Measurements from ENCODE around the gene RELB.

The RELB gene

DNA sequence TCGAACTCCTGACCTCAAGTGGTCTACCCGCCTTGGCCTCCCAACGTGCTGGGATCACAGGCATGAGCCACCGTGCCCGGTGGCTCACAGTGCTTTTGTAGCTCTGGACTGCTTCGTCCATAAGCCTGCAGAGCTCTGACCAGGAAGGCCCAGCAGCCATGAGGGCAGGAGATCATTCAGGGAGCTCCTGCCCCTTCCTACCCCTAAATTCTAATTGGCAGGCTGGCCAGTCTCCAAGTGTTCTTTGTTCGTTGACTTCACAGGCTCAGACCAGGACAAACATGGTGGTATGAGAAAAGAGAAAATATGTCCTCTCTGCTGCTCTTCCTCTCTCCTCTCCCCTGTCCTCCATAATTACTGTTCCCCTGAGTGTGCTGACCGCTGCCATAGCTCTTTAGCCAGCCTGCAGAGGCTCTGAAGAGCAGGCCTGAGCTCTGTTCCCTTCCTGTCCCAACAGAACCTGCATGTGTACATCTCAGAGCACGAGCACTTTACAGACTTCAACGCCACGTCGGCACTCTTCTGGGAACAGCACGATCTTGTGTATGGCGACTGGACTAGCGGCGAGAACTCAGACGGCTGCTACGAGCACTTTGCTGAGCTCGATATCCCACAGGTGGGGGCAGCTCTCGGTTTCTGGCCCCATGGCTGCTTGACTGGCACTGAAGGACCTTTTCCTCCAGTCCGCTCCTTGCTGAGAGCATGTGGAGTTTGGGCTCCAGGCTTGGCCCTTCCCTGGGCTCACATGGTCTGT lies 27.1 kb upstream of the RELB start:
- TF ChIP-seq, protein P1, sequence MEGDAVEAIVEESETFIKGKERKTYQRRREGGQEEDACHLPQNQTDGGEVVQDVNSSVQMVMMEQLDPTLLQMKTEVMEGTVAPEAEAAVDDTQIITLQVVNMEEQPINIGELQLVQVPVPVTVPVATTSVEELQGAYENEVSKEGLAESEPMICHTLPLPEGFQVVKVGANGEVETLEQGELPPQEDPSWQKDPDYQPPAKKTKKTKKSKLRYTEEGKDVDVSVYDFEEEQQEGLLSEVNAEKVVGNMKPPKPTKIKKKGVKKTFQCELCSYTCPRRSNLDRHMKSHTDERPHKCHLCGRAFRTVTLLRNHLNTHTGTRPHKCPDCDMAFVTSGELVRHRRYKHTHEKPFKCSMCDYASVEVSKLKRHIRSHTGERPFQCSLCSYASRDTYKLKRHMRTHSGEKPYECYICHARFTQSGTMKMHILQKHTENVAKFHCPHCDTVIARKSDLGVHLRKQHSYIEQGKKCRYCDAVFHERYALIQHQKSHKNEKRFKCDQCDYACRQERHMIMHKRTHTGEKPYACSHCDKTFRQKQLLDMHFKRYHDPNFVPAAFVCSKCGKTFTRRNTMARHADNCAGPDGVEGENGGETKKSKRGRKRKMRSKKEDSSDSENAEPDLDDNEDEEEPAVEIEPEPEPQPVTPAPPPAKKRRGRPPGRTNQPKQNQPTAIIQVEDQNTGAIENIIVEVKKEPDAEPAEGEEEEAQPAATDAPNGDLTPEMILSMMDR (IDR thresholded peaks at IDR 0.05): no peak

DNA sequence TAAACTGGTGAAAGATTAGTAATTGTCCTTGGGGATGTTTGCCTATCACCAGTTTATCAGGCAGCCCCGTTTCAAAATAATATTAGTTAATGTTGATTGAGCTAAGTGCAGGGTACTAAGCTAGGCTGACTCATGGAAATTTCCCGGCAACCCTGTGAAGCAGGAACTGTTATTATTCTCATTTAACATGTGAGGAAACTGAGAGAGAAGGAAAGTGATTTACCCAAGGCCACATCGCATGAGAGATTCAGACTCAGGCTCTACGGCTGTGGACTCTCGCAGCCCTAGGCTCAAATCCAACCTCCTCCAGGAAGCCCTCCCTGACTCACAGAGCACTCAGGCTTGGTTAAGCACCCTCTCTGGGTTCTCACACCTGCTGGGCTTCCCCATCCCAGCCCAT lies 26.4 kb upstream of the RELB start:
- TF ChIP-seq, protein P1 (IDR thresholded peaks at IDR 0.05): no peak

GRCh38 chr19:44975444-44975843 lies 25.8 kb upstream of the RELB start:
- TF ChIP-seq, protein P1 (IDR thresholded peaks at IDR 0.05): no peak

GRCh38 chr19:44984005-44984404 lies 17.3 kb upstream of the RELB start:
- TF ChIP-seq, protein P1 (IDR thresholded peaks at IDR 0.05): no peak

DNA sequence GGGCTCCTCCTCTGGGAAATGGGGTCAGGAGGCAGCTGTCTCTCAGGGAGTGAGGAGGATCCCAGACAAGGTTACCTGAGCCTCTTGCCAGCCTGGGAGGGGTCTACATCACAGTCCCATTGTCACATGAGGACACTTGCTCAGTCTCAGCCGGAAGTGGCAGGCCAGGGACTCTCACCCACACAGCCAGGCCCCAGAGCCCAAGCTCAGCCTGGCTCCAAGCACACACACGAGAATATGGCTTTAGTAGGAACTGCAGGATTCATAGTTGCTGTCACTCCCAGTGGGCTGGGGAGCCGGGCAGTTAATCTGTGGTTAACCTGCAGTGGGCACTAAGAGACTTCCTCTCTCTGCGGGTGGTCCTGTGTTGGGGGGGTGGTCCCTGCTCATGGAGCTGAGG lies 15.8 kb upstream of the RELB start:
- TF ChIP-seq, protein P1 (IDR thresholded peaks at IDR 0.05): no peak

GRCh38 chr19:44986389-44986788 lies 14.9 kb upstream of the RELB start:
- TF ChIP-seq, protein P1 (IDR thresholded peaks at IDR 0.05): no peak

GRCh38 chr19:44987148-44987675 lies 14.1 kb upstream of the RELB start:
- TF ChIP-seq, protein P1 (IDR thresholded peaks at IDR 0.05): no peak

All from LNCAP (cell line).